Measurements from ENCODE around the gene UBE2D3.

The UBE2D3 gene

GRCh38 chr4:102754044-102754443, 73.3 kb downstream of the UBE2D3 start:
- no peak for DNase-seq (ENCODE audit: low spot score)

- DNase-seq (ENCODE audit: low spot score): no peak
Observed at GRCh38 chr4:102751941-102752340, 75.4 kb downstream of the UBE2D3 start.

Measured in RKO (cell line).